ENCODE data around the gene MUC5B.

The MUC5B gene

DNA sequence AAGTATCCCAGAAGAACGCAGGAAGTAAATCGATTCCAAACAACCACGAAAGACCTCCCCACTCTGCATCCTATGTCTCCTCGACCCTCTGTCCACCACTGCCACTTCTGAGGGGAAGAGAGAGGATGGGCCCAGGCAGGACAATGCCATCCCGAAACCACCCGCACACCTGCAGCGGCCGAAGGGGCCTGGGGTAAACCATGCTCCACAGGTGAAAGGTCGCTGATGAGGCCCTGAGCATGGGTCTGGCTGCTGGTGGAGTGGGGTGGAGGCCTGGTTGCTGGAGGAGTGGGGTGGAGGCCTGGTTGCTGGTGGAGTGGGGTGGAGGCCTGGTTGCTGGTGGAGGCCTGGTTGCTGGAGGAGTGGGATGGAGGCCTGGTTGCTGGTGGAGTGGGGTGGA, 73.4 kb downstream of the MUC5B start:
- TF ChIP-seq, protein P1, sequence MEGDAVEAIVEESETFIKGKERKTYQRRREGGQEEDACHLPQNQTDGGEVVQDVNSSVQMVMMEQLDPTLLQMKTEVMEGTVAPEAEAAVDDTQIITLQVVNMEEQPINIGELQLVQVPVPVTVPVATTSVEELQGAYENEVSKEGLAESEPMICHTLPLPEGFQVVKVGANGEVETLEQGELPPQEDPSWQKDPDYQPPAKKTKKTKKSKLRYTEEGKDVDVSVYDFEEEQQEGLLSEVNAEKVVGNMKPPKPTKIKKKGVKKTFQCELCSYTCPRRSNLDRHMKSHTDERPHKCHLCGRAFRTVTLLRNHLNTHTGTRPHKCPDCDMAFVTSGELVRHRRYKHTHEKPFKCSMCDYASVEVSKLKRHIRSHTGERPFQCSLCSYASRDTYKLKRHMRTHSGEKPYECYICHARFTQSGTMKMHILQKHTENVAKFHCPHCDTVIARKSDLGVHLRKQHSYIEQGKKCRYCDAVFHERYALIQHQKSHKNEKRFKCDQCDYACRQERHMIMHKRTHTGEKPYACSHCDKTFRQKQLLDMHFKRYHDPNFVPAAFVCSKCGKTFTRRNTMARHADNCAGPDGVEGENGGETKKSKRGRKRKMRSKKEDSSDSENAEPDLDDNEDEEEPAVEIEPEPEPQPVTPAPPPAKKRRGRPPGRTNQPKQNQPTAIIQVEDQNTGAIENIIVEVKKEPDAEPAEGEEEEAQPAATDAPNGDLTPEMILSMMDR (IDR thresholded peaks at IDR 0.05; ENCODE audit: low read length, missing control alignments) = no peak
- DNase-seq (ENCODE audit: low read depth) = no peak
- H3K4me3 ChIP-seq (replicated peaks; ENCODE audit: low read depth, low read length) = no peak overlapping the region

DNA sequence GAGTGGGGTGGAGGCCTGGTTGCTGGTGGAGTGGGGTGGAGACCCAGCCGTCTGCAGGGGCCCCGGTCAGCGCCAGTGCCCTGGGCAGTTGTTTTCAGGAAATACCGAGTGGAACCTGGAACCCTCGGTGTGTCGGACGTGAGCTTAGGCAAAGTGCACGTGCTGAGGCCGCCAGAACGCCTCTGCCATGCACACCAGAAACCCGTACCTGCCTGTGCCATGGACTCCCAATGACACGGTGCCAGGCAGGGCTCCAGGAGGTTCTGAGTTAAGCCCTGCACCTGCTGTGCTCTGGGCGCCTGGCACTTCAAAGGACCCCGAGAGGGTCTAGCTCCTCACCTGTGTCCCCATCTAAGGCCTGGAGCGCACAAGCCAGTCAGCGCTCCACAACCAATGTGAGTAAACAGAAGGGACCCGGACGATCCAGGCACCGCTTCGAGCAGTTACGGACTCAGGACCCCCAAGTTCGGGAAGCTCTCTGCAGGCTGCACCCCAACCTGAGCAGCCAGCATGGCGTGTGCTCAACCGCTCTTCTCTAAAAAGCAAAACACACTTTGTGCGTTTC, 74.2 kb downstream of the MUC5B start:
- TF ChIP-seq, protein P1 (IDR thresholded peaks at IDR 0.05; ENCODE audit: low read length, missing control alignments) = no peak
- DNase-seq (ENCODE audit: low read depth) = no peak
- H3K4me3 ChIP-seq (replicated peaks; ENCODE audit: low read depth, low read length) = no peak overlapping the region

DNA sequence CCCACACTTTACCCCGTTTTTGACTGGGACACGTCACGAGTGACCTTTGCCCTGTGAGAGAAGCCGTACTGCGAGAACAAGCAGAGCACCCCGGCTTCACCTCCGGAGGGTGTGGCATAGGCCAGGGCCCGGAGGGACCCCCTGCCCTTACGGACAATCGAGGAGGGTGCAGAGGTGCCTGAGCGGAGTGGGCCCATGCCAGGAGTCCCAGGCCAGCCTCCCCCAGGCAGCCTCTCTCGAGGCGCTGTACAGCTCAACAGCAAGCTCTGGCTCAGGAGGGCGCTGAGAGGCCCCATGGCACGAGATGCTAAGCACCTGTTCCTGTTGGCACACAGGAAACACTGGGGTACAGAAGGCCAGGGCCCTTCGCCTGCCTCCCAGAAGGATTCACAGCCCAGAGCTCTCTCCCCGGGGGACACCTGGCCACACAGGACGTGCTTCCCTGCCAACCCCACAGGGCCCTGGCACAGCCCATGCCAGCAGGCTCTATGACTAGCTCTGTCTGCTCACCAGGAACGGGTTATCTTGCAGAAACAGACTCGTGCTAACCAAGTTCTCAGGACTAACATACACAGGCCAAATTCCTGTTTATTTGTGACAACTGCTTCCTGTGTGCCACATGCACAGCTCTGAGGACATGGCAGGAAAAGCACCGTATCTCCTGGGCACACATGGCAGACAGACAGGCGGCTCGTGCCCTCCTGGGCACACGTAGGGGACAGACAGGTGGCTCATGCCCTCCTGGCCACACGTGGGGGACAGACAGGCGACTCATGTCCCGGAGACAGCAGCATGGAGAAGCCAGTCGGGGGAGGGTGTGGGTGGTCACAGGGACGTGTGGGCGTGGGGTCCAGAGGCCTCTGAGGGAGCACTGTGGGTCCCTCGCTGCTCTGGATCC, 75.0 kb downstream of the MUC5B start:
- H3K4me3 ChIP-seq (replicated peaks; ENCODE audit: low read depth, low read length) = no peak overlapping the region
- DNase-seq (ENCODE audit: low read depth) = no peak
- TF ChIP-seq, protein P1 (IDR thresholded peaks at IDR 0.05; ENCODE audit: low read length, missing control alignments) = no peak

DNA sequence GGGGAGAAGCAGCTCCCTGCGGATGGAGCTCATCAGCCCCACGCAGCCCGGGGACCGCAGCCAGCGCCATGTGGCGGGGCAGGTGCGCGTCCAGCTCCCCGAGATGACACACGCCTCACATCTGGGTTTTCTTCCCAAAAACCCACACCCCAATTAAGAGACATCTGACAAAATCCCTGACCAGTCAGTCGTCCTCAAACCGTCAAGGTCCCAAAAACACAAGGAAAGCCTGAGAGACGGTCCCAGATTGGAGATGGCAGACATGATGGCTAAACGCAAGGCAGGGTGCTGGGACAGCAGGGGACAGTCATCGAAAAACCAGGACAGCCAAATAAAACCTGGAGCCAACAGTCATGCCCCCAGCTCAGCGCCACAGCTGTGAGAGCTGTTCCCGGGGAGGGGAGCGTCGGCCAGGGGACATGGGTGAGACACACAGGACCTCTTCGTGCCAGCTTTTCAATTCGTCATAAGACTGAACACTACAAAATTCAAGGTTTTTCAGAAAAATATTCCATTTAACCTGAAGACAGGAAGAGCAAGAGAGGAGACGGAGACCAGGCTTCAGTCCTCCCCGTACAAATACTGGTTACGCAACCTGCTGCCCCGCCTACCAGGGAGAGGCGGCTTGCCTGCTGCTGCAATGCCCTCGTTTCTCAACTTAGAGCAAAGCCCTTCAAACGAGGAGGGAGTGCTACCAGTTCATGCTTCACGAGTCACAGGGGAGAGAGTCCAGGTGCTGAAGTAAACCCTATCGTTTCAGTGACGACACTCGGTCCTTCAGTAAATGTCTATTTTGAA, 76.0 kb downstream of the MUC5B start:
- peak; percentile 78 for DNase-seq (ENCODE audit: low read depth)
- no peak overlapping the region for H3K4me3 ChIP-seq (replicated peaks; ENCODE audit: low read depth, low read length)
- TF ChIP-seq, protein P1 (IDR thresholded peaks at IDR 0.05; ENCODE audit: low read length, missing control alignments) = no peak

DNA sequence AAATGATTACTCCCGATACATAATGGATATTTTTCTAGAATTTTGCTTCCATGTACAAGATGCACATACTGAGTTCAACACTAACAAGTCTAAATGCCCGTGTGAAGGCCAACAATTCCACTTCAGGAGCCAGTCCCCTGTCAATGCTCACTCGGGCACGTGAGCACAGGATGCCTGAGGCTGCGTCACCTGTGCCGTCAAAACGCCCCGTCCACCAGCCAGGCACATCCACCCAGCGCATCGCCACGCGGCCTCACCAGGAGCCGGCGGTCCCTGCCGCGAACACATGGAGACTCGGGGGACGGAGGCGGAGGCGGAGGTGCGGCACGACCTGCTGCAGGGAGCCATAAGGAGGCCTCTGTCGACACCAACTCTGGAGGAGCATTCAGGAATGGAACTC, 76.8 kb downstream of the MUC5B start:
- no peak overlapping the region for H3K4me3 ChIP-seq (replicated peaks; ENCODE audit: low read depth, low read length)
- TF ChIP-seq, protein P1 (IDR thresholded peaks at IDR 0.05; ENCODE audit: low read length, missing control alignments) = no peak
- no peak for DNase-seq (ENCODE audit: low read depth)

DNA sequence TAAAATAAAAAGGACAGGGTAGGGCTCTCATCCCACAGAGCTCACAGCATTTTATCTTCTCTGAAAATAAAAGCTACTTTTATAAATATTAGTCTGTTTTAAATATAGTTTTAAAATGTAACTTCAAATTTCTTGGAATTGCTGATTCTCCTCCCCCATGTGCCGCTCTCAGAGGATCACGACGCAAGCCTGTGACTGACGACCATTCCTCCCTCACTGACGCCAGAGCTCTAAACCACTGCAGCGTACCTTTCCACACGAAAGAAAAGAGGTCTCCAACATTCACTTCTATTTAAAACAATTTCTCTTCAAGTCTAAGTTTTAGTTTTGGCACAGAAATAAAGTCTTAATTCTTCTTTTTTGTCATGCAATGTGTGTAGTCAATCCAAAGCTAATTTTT, 77.3 kb downstream of the MUC5B start:
- TF ChIP-seq, protein P1 (IDR thresholded peaks at IDR 0.05; ENCODE audit: low read length, missing control alignments) = no peak

More for the DNA sequence above, 77.3 kb downstream of the MUC5B start:
- DNase-seq (ENCODE audit: low read depth) = no peak
- no peak overlapping the region for H3K4me3 ChIP-seq (replicated peaks; ENCODE audit: low read depth, low read length)

Data from fibroblast of pulmonary artery (primary cell).